Measurements from ENCODE around the gene MZT2B. TPM values are rescaled to one million over a fixed set of nuclear protein-coding genes. Genes with fewer than 3 reads are reported as not detected.
"Not testable (repeated sequence)": the region's sequence is repeated elsewhere in the genome, so short reads cannot be mapped to it uniquely, and the experiment has no call there.

Gene MZT2B
- total and polyA plus RNA-seq, 2 donors (not counting 1 experiment from before 2014, with no cell fraction given): 119 to 152 TPM

DNA sequence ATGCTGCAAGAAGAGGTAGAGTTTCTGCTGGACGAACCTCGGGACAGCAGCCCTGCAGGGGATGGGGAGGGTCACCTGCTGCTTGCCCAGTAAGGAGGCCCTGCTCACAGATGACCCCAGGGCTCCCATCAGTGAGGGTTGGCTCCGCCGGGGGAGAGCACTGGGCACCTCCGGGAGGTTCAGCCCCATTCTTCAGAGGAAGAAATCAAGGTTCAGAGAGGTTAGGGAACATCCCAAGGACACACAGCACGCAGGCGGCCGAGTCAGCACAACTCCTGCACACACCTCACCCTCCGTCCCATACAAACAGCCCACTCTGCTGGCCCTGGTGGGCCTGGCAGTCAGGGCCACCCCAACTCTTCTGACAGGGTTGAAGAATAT lies 25.4 kb upstream of the MZT2B start:
- 92% methylated on average over 2 of the region's 9 CpGs for WGBS (ENCODE audit: insufficient coverage)
- Histone ChIP-seq H3K27me3 (replicated peaks in 1 of 4; ENCODE audit: control extremely low read depth in 1 of 4, control insufficient read depth in 3 of 4, insufficient read depth in 4 of 4, low read length in 3 of 4) (no peaks in the 10 kb centered on the region), H3K4me1 (ENCODE audit: control insufficient read depth in 2 of 2, insufficient read depth in 2 of 2, low read length in 2 of 2) (peaks cover 24 to 32% of the 10 kb centered on the region in 2 donors)

DNA sequence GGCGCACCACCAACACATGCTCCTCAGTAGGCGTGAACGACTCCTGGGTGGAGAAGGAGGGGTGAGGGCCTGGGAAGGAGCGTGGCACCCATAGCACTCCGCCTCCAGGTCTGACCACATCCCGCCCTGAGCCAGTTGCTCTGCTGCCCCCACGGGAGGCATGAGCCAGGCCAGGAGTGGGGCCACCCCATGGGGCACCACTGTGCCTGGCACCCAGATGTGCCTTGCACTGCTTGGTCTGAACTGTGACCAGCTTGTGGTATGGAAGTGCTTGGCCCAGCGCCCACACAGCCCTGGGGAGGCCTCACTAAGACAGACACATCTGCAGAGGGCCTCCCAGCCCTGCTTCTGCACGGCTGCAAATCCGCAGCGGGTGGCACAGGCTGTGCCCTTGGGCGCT lies 24.7 kb upstream of the MZT2B start:
- Histone ChIP-seq H3K27ac (ENCODE audit: low read length in 2 of 2) (peak overlapping the region; percentile 75 to 88), H3K4me1 (ENCODE audit: control insufficient read depth in 2 of 2, insufficient read depth in 2 of 2, low read length in 2 of 2) (peaks cover 24 to 32% of the 10 kb centered on the region in 2 donors), H3K4me2 (replicated peaks; ENCODE audit: low read depth, low read length, poor library complexity, severe bottlenecking) (peak overlapping the region; percentile 35)
- Mint-ChIP-seq H3K4me3 (peak overlapping the region; percentile 64), H3K27ac (peak overlapping the region; percentile 89), H3K4me1 (peaks cover 33% of the 10 kb centered on the region)
- ChIA-PET POLR2A (interaction anchor here (2.5 kb wide), 1 partner anchor 24 kb away, joined by 10 read pairs; the partner anchor contains the start of gene SMPD4), CTCF (interaction anchor here (0.9 to 2.5 kb wide), 3 partner anchors 176 to 221 kb away, joined by 4 to 8 read pairs (median 7); a partner anchor contains a TSS)
- 16% methylated on average over 9 of the region's 12 CpGs for WGBS (ENCODE audit: insufficient coverage)
- H3K27me3 ChIP-seq (replicated peaks in 1 of 4; ENCODE audit: control extremely low read depth in 1 of 4, control insufficient read depth in 3 of 4, insufficient read depth in 4 of 4, low read length in 3 of 4); H2AFZ ChIP-seq (ENCODE audit: insufficient read depth, low read depth, low read length, poor library complexity, severe bottlenecking); intact Hi-C loops (cut with micrococcal nuclease); H4K20me1 ChIP-seq (ENCODE audit: control insufficient read depth, insufficient read depth, low read length, poor library complexity, severe bottlenecking); H3K4me3 ChIP-seq (ENCODE audit: control extremely low read depth in 1 of 5, extremely low read depth in 1 of 5, insufficient read depth in 1 of 5, low read depth in 2 of 5, low read length in 4 of 5); H3K36me3 ChIP-seq (replicated peaks in 1 of 2; ENCODE audit: control extremely low read depth in 1 of 2, control insufficient read depth in 1 of 2, extremely low read depth in 1 of 2, insufficient read depth in 2 of 2, low read length in 1 of 2); H3K27me3 Mint-ChIP-seq; H3K79me2 ChIP-seq (ENCODE audit: control insufficient read depth, insufficient read depth, low read length); H3K9me3 ChIP-seq (ENCODE audit: control extremely low read depth in 1 of 3, control insufficient read depth in 2 of 3, insufficient read depth in 1 of 3, low read length in 2 of 3); H3K9me3 Mint-ChIP-seq (ENCODE audit: insufficient read depth); H3K9ac ChIP-seq (ENCODE audit: low read length): not testable (repeated sequence)
- DNase-seq: peak; percentile 65
- ATAC-seq (ENCODE audit: low read depth): peak; percentile 52

More for the DNA sequence above, 25.4 kb upstream of the MZT2B start:
- Mint-ChIP-seq H3K27ac (peak overlapping the region; percentile 56), H3K4me3 (peak overlapping the region; percentile 37), H3K4me1 (peaks cover 33% of the 10 kb centered on the region), H3K9me3 (ENCODE audit: insufficient read depth) (no peaks in the 10 kb centered on the region), H3K27me3 (no peaks in the 10 kb centered on the region)
- Histone ChIP-seq H3K36me3 (replicated peaks in 1 of 2; ENCODE audit: control extremely low read depth in 1 of 2, control insufficient read depth in 1 of 2, extremely low read depth in 1 of 2, insufficient read depth in 2 of 2, low read length in 1 of 2) (peaks cover 0 to 13% of the 10 kb centered on the region in 2 experiments), H3K9ac (ENCODE audit: low read length) (no peak overlapping the region), H3K4me2 (replicated peaks; ENCODE audit: low read depth, low read length, poor library complexity, severe bottlenecking) (no peak overlapping the region), H3K9me3 (ENCODE audit: control extremely low read depth in 1 of 3, control insufficient read depth in 2 of 3, insufficient read depth in 1 of 3, low read length in 2 of 3) (peaks cover 0 to 9% (median 0%) of the 10 kb centered on the region in 3 donors), H3K27ac (ENCODE audit: low read length in 2 of 2) (peak overlapping the region; percentile 24 to 41), H3K4me3 (ENCODE audit: control extremely low read depth in 1 of 5, extremely low read depth in 1 of 5, insufficient read depth in 1 of 5, low read depth in 2 of 5, low read length in 4 of 5) (no peak overlapping the region), H3K79me2 (ENCODE audit: control insufficient read depth, insufficient read depth, low read length) (no peaks in the 10 kb centered on the region), H2AFZ (ENCODE audit: insufficient read depth, low read depth, low read length, poor library complexity, severe bottlenecking) (no peak overlapping the region), H4K20me1 (ENCODE audit: control insufficient read depth, insufficient read depth, low read length, poor library complexity, severe bottlenecking) (no peaks in the 10 kb centered on the region)
- ChIA-PET POLR2A (no interaction called here), CTCF (interaction anchor here (1.0 to 1.8 kb wide), 3 partner anchors 9 to 175 kb away, joined by 3 to 13 read pairs (median 6); partner anchors contain the start of gene SMPD4)
- no peak for DNase-seq
- no peak for TF ChIP-seq EZH2 (IDR thresholded peaks at IDR 0.05; ENCODE audit: borderline replicate concordance, insufficient read depth, low read depth, low read length, poor library complexity, severe bottlenecking)
- TF ChIP-seq, protein P1, sequence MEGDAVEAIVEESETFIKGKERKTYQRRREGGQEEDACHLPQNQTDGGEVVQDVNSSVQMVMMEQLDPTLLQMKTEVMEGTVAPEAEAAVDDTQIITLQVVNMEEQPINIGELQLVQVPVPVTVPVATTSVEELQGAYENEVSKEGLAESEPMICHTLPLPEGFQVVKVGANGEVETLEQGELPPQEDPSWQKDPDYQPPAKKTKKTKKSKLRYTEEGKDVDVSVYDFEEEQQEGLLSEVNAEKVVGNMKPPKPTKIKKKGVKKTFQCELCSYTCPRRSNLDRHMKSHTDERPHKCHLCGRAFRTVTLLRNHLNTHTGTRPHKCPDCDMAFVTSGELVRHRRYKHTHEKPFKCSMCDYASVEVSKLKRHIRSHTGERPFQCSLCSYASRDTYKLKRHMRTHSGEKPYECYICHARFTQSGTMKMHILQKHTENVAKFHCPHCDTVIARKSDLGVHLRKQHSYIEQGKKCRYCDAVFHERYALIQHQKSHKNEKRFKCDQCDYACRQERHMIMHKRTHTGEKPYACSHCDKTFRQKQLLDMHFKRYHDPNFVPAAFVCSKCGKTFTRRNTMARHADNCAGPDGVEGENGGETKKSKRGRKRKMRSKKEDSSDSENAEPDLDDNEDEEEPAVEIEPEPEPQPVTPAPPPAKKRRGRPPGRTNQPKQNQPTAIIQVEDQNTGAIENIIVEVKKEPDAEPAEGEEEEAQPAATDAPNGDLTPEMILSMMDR (IDR thresholded peaks at IDR 0.05): no peak
- intact Hi-C loops (cut with micrococcal nuclease): no loop called here
- no peak for ATAC-seq (ENCODE audit: low read depth)
